IMR-90 (cell line): ENCODE measurements around the gene SNAPIN. TPM values are rescaled to one million over a fixed set of nuclear protein-coding genes. Genes with fewer than 3 reads are reported as not detected.

ENCODE experiments used
- ATAC-seq: fragments of 200-7000 bp; cut with Tn5 transposase; 2 replicates; pipeline ENCODE4 v1.9.1; 2020; ENCODE audit warnings: low read depth, mild to moderate bottlenecking, moderate library complexity
- BruUV-seq: library from RNA; stranded (reverse); fragments of 400-500 nt; replicated peaks from 2 replicates; lab custom pipeline; 2021; lab: Mats Ljungman, UMichigan
- CTCF ChIA-PET: fragments of 300-600 bp; formaldehyde crosslinking; extraction: SDS; loops from one replicate; lab custom pipeline; 2021; ENCODE audit warnings: antibody characterized with exemption; lab: Yijun Ruan, JAX
- POLR2A ChIA-PET: fragments of 300-600 bp; sonication (Branson Sonifier 250); formaldehyde crosslinking; loops from one replicate; lab custom pipeline; 2022; ENCODE audit warnings: antibody characterized with exemption; ENCODE audit not compliant: unreplicated experiment; lab: Charles Lee
- DNase-seq: peaks from one replicate; pipeline ENCODE4 v3.0.0; 2013
- H2AFZ ChIP-seq: replicated peaks from 2 replicates; pipeline ENCODE3; 2013; ENCODE audit warnings: low read length, mild to moderate bottlenecking; ENCODE audit not compliant: poor library complexity
- H2AK5ac ChIP-seq: 2 replicates; pipeline ENCODE4 v1.6.1; 2013; ENCODE audit warnings: low read depth, low read length, inconsistent platforms
- H2AK9ac ChIP-seq: replicated peaks from 2 replicates; pipeline ENCODE3; 2013; ENCODE audit warnings: mild to moderate bottlenecking, low read depth, low read length, moderate library complexity; ENCODE audit not compliant: poor library complexity
- H2BK120ac ChIP-seq: 2 replicates; pipeline ENCODE4 v1.6.1; 2013; ENCODE audit warnings: low read depth, low read length, inconsistent platforms
- H2BK15ac ChIP-seq: 3 replicates; pipeline ENCODE4 v1.6.1; 2013; ENCODE audit warnings: low read depth, low read length, inconsistent platforms
- H2BK20ac ChIP-seq: 2 replicates; pipeline ENCODE4 v1.6.1; 2013; ENCODE audit warnings: low read depth, mild to moderate bottlenecking, inconsistent platforms, low read length, moderate library complexity
- H2BK5ac ChIP-seq: 2 replicates; pipeline ENCODE4 v1.6.1; 2013; ENCODE audit warnings: mild to moderate bottlenecking, low read depth, low read length, inconsistent platforms; ENCODE audit not compliant: poor library complexity, severe bottlenecking
- H3K14ac ChIP-seq: replicated peaks from 2 replicates; pipeline ENCODE4 v1.6.1; 2013; ENCODE audit warnings: low read depth, low read length, inconsistent platforms
- H3K18ac ChIP-seq: 2 replicates; pipeline ENCODE4 v1.6.1; 2013; ENCODE audit warnings: low read depth, low read length, control low read depth
- H3K23ac ChIP-seq: 2 replicates; pipeline ENCODE4 v1.6.1; 2013; ENCODE audit warnings: low read depth, low read length, inconsistent platforms
- H3K27ac ChIP-seq: 2 replicates; pipeline ENCODE4 v1.5.1; 2013; ENCODE audit warnings: mild to moderate bottlenecking, control low read depth, low read length; ENCODE audit not compliant: insufficient read depth
- H3K27me3 ChIP-seq: 2 replicates; pipeline ENCODE4 v1.6.1; 2013; ENCODE audit warnings: low read length; ENCODE audit not compliant: control insufficient read depth, insufficient read depth
- H3K36me3 ChIP-seq: 2 replicates; pipeline ENCODE4 v1.6.1; 2013; ENCODE audit warnings: low read length, mixed read lengths; ENCODE audit not compliant: control insufficient read depth, insufficient read depth
- H3K4ac ChIP-seq: 2 replicates; pipeline ENCODE4 v1.6.1; 2013; ENCODE audit warnings: low read depth, low read length, inconsistent platforms
- H3K4me1 ChIP-seq: 2 replicates; pipeline ENCODE4 v1.6.1; 2013; ENCODE audit warnings: low read length, mixed read lengths; ENCODE audit not compliant: control insufficient read depth, insufficient read depth
- H3K4me2 ChIP-seq: 2 replicates; pipeline ENCODE4 v1.6.1; 2013; ENCODE audit warnings: low read depth, mild to moderate bottlenecking, control low read depth, low read length, moderate library complexity
- H3K4me3 ChIP-seq: 2 replicates; pipeline ENCODE4 v1.5.1; 2013; ENCODE audit warnings: low read depth, mild to moderate bottlenecking, control low read depth, low read length, moderate library complexity; ENCODE audit not compliant: insufficient read depth
- H3K56ac ChIP-seq: 2 replicates; pipeline ENCODE4 v1.6.1; 2013; ENCODE audit warnings: low read length, inconsistent platforms; ENCODE audit not compliant: insufficient read depth; ENCODE audit errors: extremely low read depth
- H3K79me1 ChIP-seq, 2 experiments: 2 replicates each; pipeline ENCODE4 v1.6.1; 2013; ENCODE audit warnings: low read length in 2 of 2, inconsistent platforms in 1 of 2, low read depth in 1 of 2
- H3K9ac ChIP-seq: 2 replicates; pipeline ENCODE4 v1.6.1; 2013; ENCODE audit warnings: low read depth, low read length, control low read depth
- H3K9me1 ChIP-seq: 2 replicates; pipeline ENCODE4 v1.6.1; 2013; ENCODE audit warnings: low read length, inconsistent platforms; ENCODE audit not compliant: insufficient read depth
- H3K9me3 ChIP-seq: 2 replicates; pipeline ENCODE4 v1.6.1; 2013; ENCODE audit warnings: low read length; ENCODE audit not compliant: control insufficient read depth, insufficient read depth
- H4K20me1 ChIP-seq: 2 replicates; pipeline ENCODE4 v1.6.1; 2013; ENCODE audit warnings: low read length, inconsistent platforms; ENCODE audit not compliant: insufficient read depth
- H4K5ac ChIP-seq: 2 replicates; pipeline ENCODE4 v1.6.1; 2013; ENCODE audit warnings: mild to moderate bottlenecking, low read depth, low read length, control low read depth
- H4K8ac ChIP-seq, 2 experiments: 2 replicates each; pipeline ENCODE4 v1.6.1; 2013; ENCODE audit warnings: low read depth in 2 of 2, low read length in 2 of 2, control low read depth in 1 of 2, inconsistent platforms in 1 of 2
- H4K91ac ChIP-seq: 2 replicates; pipeline ENCODE4 v1.6.1; 2013; ENCODE audit warnings: low read depth, low read length, inconsistent platforms; ENCODE audit not compliant: insufficient read depth
- BHLHE40 ChIP-seq: fragments of 150-350 bp; IDR thresholded peaks from 2 replicates; pipeline ENCODE4 v1.6.1; 2016; ENCODE audit warnings: mild to moderate bottlenecking, low read depth, low read length
- CEBPB ChIP-seq: IDR thresholded peaks from 2 replicates; pipeline ENCODE4 v1.6.1; 2012; ENCODE audit warnings: low read depth, low read length, improper control_type of control experiment
- ELK1 ChIP-seq: fragments of 150-350 bp; IDR thresholded peaks from 2 replicates; pipeline ENCODE4 v1.6.1; 2016; ENCODE audit warnings: low read depth, mild to moderate bottlenecking, low read length, moderate library complexity, borderline replicate concordance
- FOS ChIP-seq: fragments of 150-350 bp; IDR thresholded peaks from 2 replicates; pipeline ENCODE4 v1.6.1; 2016; ENCODE audit warnings: low read depth, low read length
- MAZ ChIP-seq: IDR thresholded peaks from 2 replicates; pipeline ENCODE4 v1.6.1; 2012; ENCODE audit warnings: low read depth, mild to moderate bottlenecking, low read length, improper control_type of control experiment, moderate library complexity, borderline replicate concordance
- POLR2A ChIP-seq: IDR thresholded peaks from 2 replicates; pipeline ENCODE4 v1.6.1; 2012; ENCODE audit warnings: mild to moderate bottlenecking, low read depth, low read length
- RCOR1 ChIP-seq: IDR thresholded peaks from 2 replicates; pipeline ENCODE4 v1.6.1; 2012; ENCODE audit warnings: mild to moderate bottlenecking, low read length, improper control_type of control experiment; ENCODE audit not compliant: insufficient replicate concordance
- WGBS, 2 experiments: methylation state at CpG; one replicate each; pipeline versions ENCODE4 v1.1.5 to v1.1.7; 2013; ENCODE audit warnings: missing lambda C conversion rate in 2 of 2; ENCODE audit not compliant: insufficient read length in 1 of 2; ENCODE audit errors: extremely low coverage in 2 of 2; 5-methylcytosine and 5-hydroxymethylcytosine counted together
- dilution Hi-C: fragments of 300-500 bp; cut with HindIII; formaldehyde crosslinking; loops from one replicate; pipeline ENCODE4 v1.14.3; 2018; ENCODE audit warnings: low sequenced_read_pairs; ENCODE audit not compliant: unreplicated experiment
- in situ Hi-C: fragments of 300-500 bp; cut with MboI; formaldehyde crosslinking; loops from 3 replicates; pipeline ENCODE4 v1.14.3; 2019; ENCODE audit warnings: low sequenced_read_pairs, inconsistent platforms, mixed read lengths
- intact Hi-C: fragments of 100-400 bp; cut with micrococcal nuclease; formaldehyde crosslinking; loops from 2 replicates; pipeline ENCODE4 v1.10.0; 2022
- polyA plus RNA-seq, 3 experiments: library from polyadenylated mRNA; depleted of rRNA; stranded (reverse); fragments of >200 nt; gene quantifications; 2 replicates each; pipeline ENCODE4 v1.2.3, GENCODE V29; 2012; ENCODE audit warnings: low replicate concordance in 1 of 3
- total RNA-seq: library from RNA; depleted of rRNA; stranded (reverse); fragments of >200 nt; gene quantifications from 2 replicates; pipeline ENCODE4 v1.2.3, GENCODE V29; 2012

SNAPIN gene
- total and polyA plus RNA-seq, 2 of the 4 experiments (the other 2 are of a cell fraction) = 37.4 to 40.9 TPM

- TF ChIP-seq RCOR1 = no peak
- no peak for TF ChIP-seq BHLHE40
Measured at GRCh38 chr1:153658400-153659174, at the start of gene SNAPIN (continued).

GRCh38 chr1:153608742-153609584 lies 49.5 kb upstream of the SNAPIN start:
- Histone ChIP-seq H3K4ac (peak overlapping the region; percentile 92), H3K14ac (peak overlapping the region; percentile 86), H4K91ac (peak overlapping the region; percentile 81), H3K9me3 (no peaks in the 10 kb centered on the region), H2AK9ac (peak overlapping the region; percentile 97), H2BK120ac (peak overlapping the region; percentile 72), H3K9me1 (peaks cover 17% of the 10 kb centered on the region), H3K79me1 (peaks cover 15 to 67% of the 10 kb centered on the region in 2 experiments), H3K4me1 (peaks cover 42% of the 10 kb centered on the region), H3K4me3 (peak overlapping the region; percentile 43), H4K20me1 (peaks cover 11% of the 10 kb centered on the region; the same call in 1 of the 2 replicates), H2BK5ac (peak overlapping the region; percentile 91), H3K27me3 (no peaks in the 10 kb centered on the region), H3K36me3 (peaks cover 22% of the 10 kb centered on the region), H2BK20ac (peak overlapping the region; percentile 69; the same call in 1 of the 2 replicates), H4K5ac (peak overlapping the region; percentile 91), H2AK5ac (peak overlapping the region; percentile 97), H3K4me2 (peak overlapping the region; percentile 92), H2BK15ac (peak overlapping the region; percentile 53; the same call in 1 of the 3 replicates), H3K23ac (peak overlapping the region; percentile 78), H3K18ac (peak overlapping the region; percentile 35), H3K56ac (peak overlapping the region; percentile 74), H3K9ac (peak overlapping the region; percentile 80), H4K8ac (peak overlapping the region; percentile 26 to 90), H2AFZ (peak overlapping the region; percentile 78), H3K27ac (peak overlapping the region; percentile 85)
- peak; percentile 65 for ATAC-seq
- ChIA-PET POLR2A (interaction anchor here (0.5 to 1.3 kb wide), 3 partner anchors 19 to 39 kb away, joined by 3 to 5 read pairs (median 5); partner anchors contain the start of gene S100A13), CTCF (interaction anchor here (1.2 kb wide), 1 partner anchor 98 kb away, joined by 3 read pairs; no protein-coding TSS in a partner anchor)
- DNase-seq = peak; percentile 95
- WGBS, 2 experiments = 22% methylated on average over 10 of the region's 19 CpGs; no CpG with 5 or more reads in 1 of the 2 experiments
- no TSS peak for BruUV-seq
- in situ Hi-C loops = no loop called here
- TF ChIP-seq ELK1 (no peak), CEBPB (no peak), MAZ (peak; percentile 66), FOS (peak; percentile 79), BHLHE40 (peak; percentile 55), POLR2A (peak; percentile 77), RCOR1 (peak; percentile 11)
- intact Hi-C loops = no loop called here
- dilution Hi-C loops = no loop called here
